HG02678 (cell line): ENCODE results near the gene ZNF226.
"Not testable (repeated sequence)": the region's sequence is repeated elsewhere in the genome, so short reads cannot be mapped to it uniquely, and the experiment has no call there.

Source experiments
- ATAC-seq: cut with Tn5 transposase; IDR thresholded peaks from one replicate; pipeline ENCODE4 v1.9.1; 2021; ENCODE audit warnings: mild to moderate bottlenecking, moderate library complexity; ENCODE audit not compliant: unreplicated experiment

Gene ZNF226

GRCh38 chr19:44164673-44165512 is at the start of gene ZNF226:
Gene ZNF226, plus strand, starts transcription at chr19:44165100. Its CDS starts 4,981 bp downstream, at chr19:44170081.
- peak; percentile 88 for ATAC-seq

- ATAC-seq, result not testable (repeated sequence)
Observed at GRCh38 chr19:44121162-44121561, 43.7 kb upstream of the ZNF226 start.

GRCh38 chr19:44131955-44132354 is 32.9 kb upstream of the ZNF226 start:
- ATAC-seq, result no peak

GRCh38 chr19:44141191-44142058 is 23.5 kb upstream of the ZNF226 start, which contains the start of gene ZNF234:
Gene ZNF234, plus strand, starts transcription at chr19:44141554. Its CDS starts 3,079 bp downstream, at chr19:44144633.
- peak; percentile 87 for ATAC-seq

GRCh38 chr19:44142059-44142433 is 22.9 kb upstream of the ZNF226 start:
- ATAC-seq, result no peak

GRCh38 chr19:44149776-44150175 is 15.1 kb upstream of the ZNF226 start:
- ATAC-seq, result no peak

- no peak for ATAC-seq
Observed at GRCh38 chr19:44151491-44151890, 13.4 kb upstream of the ZNF226 start.

GRCh38 chr19:44156475-44156874 is 8.4 kb upstream of the ZNF226 start:
- ATAC-seq, result no peak

GRCh38 chr19:44163789-44164188 is 1.1 kb upstream of the ZNF226 start:
- ATAC-seq, result no peak

GRCh38 chr19:44164327-44164672 is 600 bp upstream of the ZNF226 start:
- ATAC-seq, result peak; percentile 3

- ATAC-seq, result not testable (repeated sequence)
Observed at GRCh38 chr19:44170660-44171059, 5.8 kb downstream of the ZNF226 start.

GRCh38 chr19:44176590-44176989 is 11.7 kb downstream of the ZNF226 start:
- no peak for ATAC-seq

- no peak for ATAC-seq
Observed at GRCh38 chr19:44180968-44181367, 16.1 kb downstream of the ZNF226 start.

- no peak for ATAC-seq
Observed at GRCh38 chr19:44182145-44182544, 17.2 kb downstream of the ZNF226 start.

- ATAC-seq, result no peak
Observed at GRCh38 chr19:44190020-44190419, 25.1 kb downstream of the ZNF226 start.

GRCh38 chr19:44192127-44192526 is 27.2 kb downstream of the ZNF226 start:
- ATAC-seq, result no peak

GRCh38 chr19:44196772-44197171 is 31.9 kb downstream of the ZNF226 start:
- ATAC-seq, result no peak

GRCh38 chr19:44202470-44202869 is 37.6 kb downstream of the ZNF226 start:
- no peak for ATAC-seq

- ATAC-seq, result no peak
Observed at GRCh38 chr19:44202974-44203373, 38.1 kb downstream of the ZNF226 start.

- not testable (repeated sequence) for ATAC-seq
Observed at GRCh38 chr19:44203877-44204276, 39.0 kb downstream of the ZNF226 start.

- no peak for ATAC-seq
Observed at GRCh38 chr19:44204772-44205171, 39.9 kb downstream of the ZNF226 start.
